Measurements from ENCODE around the gene EXOC5.

The EXOC5 gene

DNA sequence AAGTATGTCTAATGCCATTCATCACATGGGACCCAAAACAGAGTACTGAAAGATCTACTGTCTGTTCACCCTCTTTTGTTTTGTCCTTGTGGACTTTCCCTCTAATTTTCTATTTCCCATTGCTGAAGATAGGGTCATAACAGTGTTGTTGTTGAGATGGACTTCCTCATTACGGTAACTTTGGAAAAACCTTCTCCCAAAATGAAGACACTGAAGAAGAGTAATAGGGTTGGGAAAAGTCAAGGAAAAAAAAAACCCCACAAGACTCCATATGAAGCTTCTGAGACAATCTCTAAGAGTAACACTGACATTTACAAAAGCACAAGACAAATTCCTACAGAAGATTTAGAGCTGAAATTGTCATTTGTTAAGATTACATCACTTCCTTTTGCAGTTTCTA is 36.7 kb downstream of the EXOC5 start:
- TF ChIP-seq REST (IDR thresholded peaks at IDR 0.05; ENCODE audit: low read depth): no peak
- TF ChIP-seq, protein P1, sequence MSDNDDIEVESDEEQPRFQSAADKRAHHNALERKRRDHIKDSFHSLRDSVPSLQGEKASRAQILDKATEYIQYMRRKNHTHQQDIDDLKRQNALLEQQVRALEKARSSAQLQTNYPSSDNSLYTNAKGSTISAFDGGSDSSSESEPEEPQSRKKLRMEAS (IDR thresholded peaks at IDR 0.05): no peak
- no peak for TF ChIP-seq YY1 (IDR thresholded peaks at IDR 0.05; ENCODE audit: low read depth)
- no peak for TF ChIP-seq USF1 (IDR thresholded peaks at IDR 0.05)
- no peak for TF ChIP-seq FOXM1 (IDR thresholded peaks at IDR 0.05; ENCODE audit: borderline replicate concordance, low read depth)
- TF ChIP-seq CREB1 (IDR thresholded peaks at IDR 0.05; ENCODE audit: low read depth): no peak
- no peak for TF ChIP-seq TCF12 (IDR thresholded peaks at IDR 0.05; ENCODE audit: low read depth)
- TF ChIP-seq RAD21 (IDR thresholded peaks at IDR 0.05; ENCODE audit: low read depth): no peak
- TF ChIP-seq ZBTB7A (IDR thresholded peaks at IDR 0.05; ENCODE audit: low read depth): no peak
- no peak for TF ChIP-seq NFIC (IDR thresholded peaks at IDR 0.05)
- no peak for TF ChIP-seq TEAD4 (IDR thresholded peaks at IDR 0.05)
- TF ChIP-seq TAF1 (IDR thresholded peaks at IDR 0.05; ENCODE audit: low read depth): no peak
- TF ChIP-seq CEBPB (IDR thresholded peaks at IDR 0.05): no peak
- TF ChIP-seq EGR1 (IDR thresholded peaks at IDR 0.05): no peak
- TF ChIP-seq EP300 (IDR thresholded peaks at IDR 0.05; ENCODE audit: borderline replicate concordance): no peak

DNA sequence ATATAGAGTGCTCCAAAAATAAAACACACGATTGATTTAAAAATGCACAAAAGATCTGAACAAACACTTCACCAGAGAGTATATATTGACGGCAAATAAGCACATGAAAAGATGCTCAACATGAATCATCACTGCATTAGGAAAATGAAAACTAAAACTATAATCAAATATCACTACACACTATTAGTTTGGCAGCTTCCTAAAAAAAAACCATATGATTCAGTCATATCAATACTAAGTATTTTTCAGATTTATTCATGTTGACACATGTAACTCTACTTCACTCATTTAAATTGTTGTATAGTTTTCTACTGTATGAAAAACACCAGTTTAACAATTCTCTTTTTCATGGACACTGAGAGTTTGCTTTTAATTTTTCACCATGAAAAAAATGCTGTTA is 41.6 kb downstream of the EXOC5 start:
- no peak for TF ChIP-seq RAD21 (IDR thresholded peaks at IDR 0.05; ENCODE audit: low read depth)
- TF ChIP-seq USF1 (IDR thresholded peaks at IDR 0.05): no peak
- TF ChIP-seq TCF12 (IDR thresholded peaks at IDR 0.05; ENCODE audit: low read depth): no peak
- no peak for TF ChIP-seq TAF1 (IDR thresholded peaks at IDR 0.05; ENCODE audit: low read depth)
- no peak for TF ChIP-seq FOXM1 (IDR thresholded peaks at IDR 0.05; ENCODE audit: borderline replicate concordance, low read depth)
- no peak for TF ChIP-seq NFIC (IDR thresholded peaks at IDR 0.05)
- no peak for TF ChIP-seq EGR1 (IDR thresholded peaks at IDR 0.05)
- TF ChIP-seq ZBTB7A (IDR thresholded peaks at IDR 0.05; ENCODE audit: low read depth): no peak

GRCh38 chr14:57221931-57222330 is 46.8 kb downstream of the EXOC5 start:
- no peak for TF ChIP-seq TCF12 (IDR thresholded peaks at IDR 0.05; ENCODE audit: low read depth)
- TF ChIP-seq EGR1 (IDR thresholded peaks at IDR 0.05): no peak
- no peak for TF ChIP-seq YY1 (IDR thresholded peaks at IDR 0.05; ENCODE audit: low read depth)
- no peak for TF ChIP-seq EP300 (IDR thresholded peaks at IDR 0.05; ENCODE audit: borderline replicate concordance)
- no peak for TF ChIP-seq TAF1 (IDR thresholded peaks at IDR 0.05; ENCODE audit: low read depth)
- TF ChIP-seq CEBPB (IDR thresholded peaks at IDR 0.05): no peak
- TF ChIP-seq, protein P1 (IDR thresholded peaks at IDR 0.05): no peak
- TF ChIP-seq RAD21 (IDR thresholded peaks at IDR 0.05; ENCODE audit: low read depth): no peak
- no peak for TF ChIP-seq TEAD4 (IDR thresholded peaks at IDR 0.05)
- no peak for TF ChIP-seq REST (IDR thresholded peaks at IDR 0.05; ENCODE audit: low read depth)

GRCh38 chr14:57212919-57213318 is 55.8 kb downstream of the EXOC5 start:
- TF ChIP-seq USF1 (IDR thresholded peaks at IDR 0.05): no peak
- TF ChIP-seq RAD21 (IDR thresholded peaks at IDR 0.05; ENCODE audit: low read depth): no peak
- no peak for TF ChIP-seq TEAD4 (IDR thresholded peaks at IDR 0.05)
- TF ChIP-seq YY1 (IDR thresholded peaks at IDR 0.05; ENCODE audit: low read depth): no peak
- TF ChIP-seq ZBTB7A (IDR thresholded peaks at IDR 0.05; ENCODE audit: low read depth): no peak
- TF ChIP-seq EGR1 (IDR thresholded peaks at IDR 0.05): no peak

- TF ChIP-seq RAD21 (IDR thresholded peaks at IDR 0.05; ENCODE audit: low read depth) (no peak), TCF12 (IDR thresholded peaks at IDR 0.05; ENCODE audit: low read depth) (no peak), TAF1 (IDR thresholded peaks at IDR 0.05; ENCODE audit: low read depth) (no peak), TEAD4 (IDR thresholded peaks at IDR 0.05) (no peak), FOXM1 (IDR thresholded peaks at IDR 0.05; ENCODE audit: borderline replicate concordance, low read depth) (no peak), ZBTB7A (IDR thresholded peaks at IDR 0.05; ENCODE audit: low read depth) (no peak), EGR1 (IDR thresholded peaks at IDR 0.05) (no peak), YY1 (IDR thresholded peaks at IDR 0.05; ENCODE audit: low read depth) (no peak), EP300 (IDR thresholded peaks at IDR 0.05; ENCODE audit: borderline replicate concordance) (no peak), CREB1 (IDR thresholded peaks at IDR 0.05; ENCODE audit: low read depth) (no peak), REST (IDR thresholded peaks at IDR 0.05; ENCODE audit: low read depth) (no peak), NFIC (IDR thresholded peaks at IDR 0.05) (no peak), CEBPB (IDR thresholded peaks at IDR 0.05) (no peak)
- TF ChIP-seq, protein P1 (IDR thresholded peaks at IDR 0.05): no peak
Measured at GRCh38 chr14:57209561-57209960, 59.1 kb downstream of the EXOC5 start.

Measured in Ishikawa (cell line).